G401 (cell line): Measurements from ENCODE around the gene RIN1. TPM values are rescaled to one million over a fixed set of nuclear protein-coding genes. Genes with fewer than 3 reads are reported as not detected.
"Not testable (repeated sequence)": the region's sequence is repeated elsewhere in the genome, so short reads cannot be mapped to it uniquely, and the experiment has no call there.

Source experiments
- DNase-seq: peaks from one replicate; pipeline ENCODE4 v3.0.0-alpha.2; 2015; ENCODE audit warnings: low spot score
- in situ Hi-C: cut with HindIII; loops from 2 replicates; pipeline ENCODE4 v1.10.0; 2016; ENCODE audit warnings: low sequenced_read_pairs, mixed read lengths
- total RNA-seq: library from RNA; depleted of rRNA; stranded (reverse); fragments of >200 nt; shearing (Covaris generic); gene quantifications from 2 replicates; pipeline ENCODE4 v1.2.3, GENCODE V29; 2014

The RIN1 gene
- total RNA-seq, 1 experiment from 2014 or later: 46.6 TPM

- DNase-seq: no peak
- in situ Hi-C loops: no loop called here
These were observed 24.7 kb downstream of the RIN1 start for GRCh38 chr11:66311470-66311964.

- DNase-seq, in situ Hi-C loops: not testable (repeated sequence)
These were observed 25.3 kb downstream of the RIN1 start for GRCh38 chr11:66310803-66311440.

GRCh38 chr11:66310324-66310723 lies 25.9 kb downstream of the RIN1 start:
- no peak for DNase-seq
- in situ Hi-C loops: no loop called here

- DNase-seq: no peak
- in situ Hi-C loops: no loop called here
These were observed 26.8 kb downstream of the RIN1 start for GRCh38 chr11:66309475-66309874.

- no peak for DNase-seq
- in situ Hi-C loops: no loop called here
These were observed 33.6 kb downstream of the RIN1 start for GRCh38 chr11:66302656-66303055.

- in situ Hi-C loops: no loop called here
- no peak for DNase-seq
These were observed 37.0 kb downstream of the RIN1 start for GRCh38 chr11:66299186-66299585.

GRCh38 chr11:66297610-66298009 lies 38.6 kb downstream of the RIN1 start:
- DNase-seq: no peak
- in situ Hi-C loops: no loop called here

- DNase-seq: no peak
- in situ Hi-C loops: no loop called here
These were observed 41.3 kb downstream of the RIN1 start for GRCh38 chr11:66294626-66295620.

- in situ Hi-C loops: no loop called here
- DNase-seq: no peak
These were observed 42.2 kb downstream of the RIN1 start for GRCh38 chr11:66293777-66294625.

GRCh38 chr11:66293352-66293751 lies 42.9 kb downstream of the RIN1 start:
- in situ Hi-C loops: no loop called here
- DNase-seq: no peak

- in situ Hi-C loops: no loop called here
- DNase-seq: peak; percentile 41
These were observed 43.5 kb downstream of the RIN1 start for GRCh38 chr11:66292543-66293332.

- DNase-seq: peak; percentile 39
- in situ Hi-C loops: no loop called here
These were observed 44.3 kb downstream of the RIN1 start, which contains the start of gene TMEM151A for GRCh38 chr11:66291706-66292542. TMEM151A (plus strand) TSS chr11:66291894; CDS start chr11:66292014, 120 bp downstream.

- in situ Hi-C loops: no loop called here
These were observed 44.9 kb downstream of the RIN1 start for GRCh38 chr11:66291303-66291705.

GRCh38 chr11:66290330-66290621 lies 46.0 kb downstream of the RIN1 start:
- no peak for DNase-seq

More at GRCh38 chr11:66291303-66291705, 44.9 kb downstream of the RIN1 start:
- DNase-seq: no peak

GRCh38 chr11:66289548-66290329 lies 46.5 kb downstream of the RIN1 start:
- DNase-seq: no peak

More at GRCh38 chr11:66290330-66290621, 46.0 kb downstream of the RIN1 start:
- in situ Hi-C loops: no loop called here

GRCh38 chr11:66288671-66289547 lies 47.3 kb downstream of the RIN1 start, which contains the start of gene YIF1A:
YIF1A (minus strand) TSS chr11:66289143; CDS start chr11:66288985, 158 bp downstream.
- peak; percentile 100 for DNase-seq
- in situ Hi-C loops: no loop called here

More at GRCh38 chr11:66289548-66290329, 46.5 kb downstream of the RIN1 start:
- in situ Hi-C loops: no loop called here
